Nucleus accumbens (tissue), 56 donors: ENCODE results near the gene ADA.

ENCODE experiments used
- DNase-seq, 56 donors: peaks; one replicate each; lab custom pipeline; 2025; lab: John Stamatoyannopoulos, UW

The ADA gene

GRCh38 chr20:44627364-44628010 lies 24.0 kb downstream of the ADA start:
- DNase-seq, result no peak

GRCh38 chr20:44626278-44626677 lies 25.2 kb downstream of the ADA start:
- DNase-seq, result no peak

GRCh38 chr20:44625361-44625760 lies 26.1 kb downstream of the ADA start:
- DNase-seq, result no peak

GRCh38 chr20:44624743-44625271 lies 26.7 kb downstream of the ADA start:
- no peak for DNase-seq

GRCh38 chr20:44624152-44624551 lies 27.3 kb downstream of the ADA start:
- no peak for DNase-seq

GRCh38 chr20:44622501-44623270 lies 28.8 kb downstream of the ADA start:
- DNase-seq, result no peak

GRCh38 chr20:44621939-44622338 lies 29.6 kb downstream of the ADA start:
- DNase-seq, result no peak

GRCh38 chr20:44621325-44621724 lies 30.2 kb downstream of the ADA start:
- no peak for DNase-seq

GRCh38 chr20:44620030-44620429 lies 31.5 kb downstream of the ADA start:
- no peak for DNase-seq

- no peak for DNase-seq
Observed at GRCh38 chr20:44619294-44619693, 32.2 kb downstream of the ADA start.

- DNase-seq, result peak in 1 of 56 donors; percentile 10
Observed at GRCh38 chr20:44618318-44618731, 33.2 kb downstream of the ADA start.

GRCh38 chr20:44616604-44616964 lies 34.9 kb downstream of the ADA start:
- DNase-seq, result peak in 5 of 56 donors; percentile 49 to 67 (median 54)

GRCh38 chr20:44615876-44616603 lies 35.5 kb downstream of the ADA start:
- DNase-seq, result peak in 55 of 56 donors; percentile 27 to 98 (median 87)

- peak in 15 of 56 donors; percentile 11 to 51 (median 30) for DNase-seq
Observed at GRCh38 chr20:44615169-44615791, 36.2 kb downstream of the ADA start.

- DNase-seq, result peak in 33 of 56 donors; percentile 11 to 70 (median 30)
Observed at GRCh38 chr20:44614525-44614924, 37.0 kb downstream of the ADA start.

- DNase-seq, result no peak
Observed at GRCh38 chr20:44613575-44613974, 37.9 kb downstream of the ADA start.

GRCh38 chr20:44610313-44610962 lies 41.1 kb downstream of the ADA start:
- DNase-seq, result no peak

- peak in 50 of 56 donors; percentile 20 to 91 (median 74) for DNase-seq
Observed at GRCh38 chr20:44609516-44610312, 41.8 kb downstream of the ADA start.

GRCh38 chr20:44609006-44609515 lies 42.4 kb downstream of the ADA start:
- DNase-seq, result peak in 1 of 56 donors; percentile 23
